Measurements from ENCODE around the gene IPO11. TPM values are rescaled to one million over a fixed set of nuclear protein-coding genes. Genes with fewer than 3 reads are reported as not detected.
"Not testable (repeated sequence)": the region's sequence is repeated elsewhere in the genome, so short reads cannot be mapped to it uniquely, and the experiment has no call there.

IPO11 gene
- total RNA-seq, 2 donors from 2014 or later, result 30.2 to 62.2 TPM

DNA sequence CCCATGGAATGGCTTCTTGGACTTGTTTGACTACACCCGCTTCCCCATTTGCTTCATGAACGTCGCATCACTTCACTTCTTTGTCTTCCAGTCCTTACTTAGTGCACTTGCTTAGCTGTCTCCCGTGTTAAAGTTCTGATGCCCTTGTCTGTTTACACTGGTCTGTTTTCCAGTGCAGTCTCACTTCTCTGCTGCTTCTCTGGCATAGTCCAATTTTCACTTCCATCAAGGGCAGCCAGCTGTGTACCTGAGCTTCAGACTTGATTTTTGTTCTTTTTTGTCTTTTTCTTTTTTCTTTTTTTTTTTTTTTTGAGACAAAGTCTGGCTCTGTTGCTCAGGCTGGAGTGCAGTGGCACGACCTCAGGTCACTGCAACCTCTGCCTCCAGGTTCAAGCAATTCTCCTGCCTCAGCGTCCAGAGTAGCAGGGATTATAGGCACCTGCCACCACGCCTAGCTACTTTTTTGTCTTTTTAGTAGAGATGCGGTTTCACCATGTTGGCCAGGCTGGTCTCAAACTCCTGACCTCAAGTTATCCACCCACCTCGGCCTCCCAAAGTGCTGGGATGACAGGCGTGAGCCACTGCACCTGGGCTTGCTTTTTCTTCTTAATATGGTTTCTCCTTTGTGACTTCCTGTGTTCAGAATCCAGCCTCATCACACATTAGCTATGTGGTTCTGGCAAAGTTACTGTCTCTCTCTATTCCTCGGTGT lies 241.5 kb downstream of the IPO11 start:
- H3K36me3 Mint-ChIP-seq (ENCODE audit: low read depth), result no peaks in the 10 kb centered on the region
- no peak overlapping the region for H3K27ac Mint-ChIP-seq
- no peak for ATAC-seq (replicated peaks)

DNA sequence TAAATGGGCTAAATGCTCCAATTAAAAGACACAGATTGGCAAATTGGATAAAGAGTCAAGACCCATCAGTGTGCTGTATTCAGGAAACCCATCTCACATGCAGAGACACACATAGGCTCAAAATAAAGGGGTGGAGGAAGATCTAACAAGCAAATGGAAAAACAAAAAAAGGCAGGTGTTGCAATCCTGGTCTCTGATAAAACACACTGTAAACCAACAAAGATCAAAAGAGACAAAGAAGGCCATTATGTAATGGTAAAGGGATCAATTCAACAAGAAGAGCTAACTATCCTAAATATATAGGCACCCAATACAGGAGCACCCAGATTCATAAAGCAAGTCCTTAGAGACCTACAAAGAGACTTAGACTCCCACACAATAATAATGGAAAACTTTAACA lies 245.2 kb downstream of the IPO11 start:
- H3K4me1 Mint-ChIP-seq; H3K27ac Mint-ChIP-seq; H3K4me3 Mint-ChIP-seq; H3K9me3 Mint-ChIP-seq; H3K27me3 Mint-ChIP-seq; H3K36me3 Mint-ChIP-seq (ENCODE audit: low read depth); ATAC-seq (replicated peaks): not testable (repeated sequence)

More for the DNA sequence above, 241.5 kb downstream of the IPO11 start:
- H3K4me1 Mint-ChIP-seq, result no peaks in the 10 kb centered on the region
- peaks cover 3% of the 10 kb centered on the region for H3K27me3 Mint-ChIP-seq
- no peak overlapping the region for H3K4me3 Mint-ChIP-seq
- H3K9me3 Mint-ChIP-seq, result peaks cover 8% of the 10 kb centered on the region

DNA sequence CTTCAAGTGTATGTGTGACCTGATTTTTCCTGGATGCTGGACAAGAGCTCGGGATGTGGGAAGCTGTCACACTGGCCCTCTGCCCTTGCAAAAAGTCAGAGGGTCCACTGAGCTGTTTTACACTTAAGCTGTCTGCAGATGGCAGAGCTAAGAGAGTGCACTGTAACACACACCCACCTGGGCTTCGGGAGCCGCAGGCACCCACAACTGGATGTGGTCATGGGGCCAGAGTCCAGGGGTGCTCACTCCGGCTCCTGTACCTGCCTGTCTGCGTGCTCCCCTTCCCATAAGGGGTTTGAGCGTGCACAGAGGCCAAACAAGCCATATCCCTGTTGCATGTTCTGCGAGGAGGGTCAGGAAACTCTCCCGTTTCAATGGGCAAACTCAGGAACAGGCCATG lies 248.6 kb downstream of the IPO11 start:
- H3K27me3 Mint-ChIP-seq, result no peaks in the 10 kb centered on the region
- ATAC-seq (replicated peaks), result no peak
- H3K36me3 Mint-ChIP-seq (ENCODE audit: low read depth), result no peaks in the 10 kb centered on the region
- no peaks in the 10 kb centered on the region for H3K4me1 Mint-ChIP-seq
- no peak overlapping the region for H3K4me3 Mint-ChIP-seq
- H3K27ac Mint-ChIP-seq, result no peak overlapping the region
- peaks cover 8% of the 10 kb centered on the region for H3K9me3 Mint-ChIP-seq

DNA sequence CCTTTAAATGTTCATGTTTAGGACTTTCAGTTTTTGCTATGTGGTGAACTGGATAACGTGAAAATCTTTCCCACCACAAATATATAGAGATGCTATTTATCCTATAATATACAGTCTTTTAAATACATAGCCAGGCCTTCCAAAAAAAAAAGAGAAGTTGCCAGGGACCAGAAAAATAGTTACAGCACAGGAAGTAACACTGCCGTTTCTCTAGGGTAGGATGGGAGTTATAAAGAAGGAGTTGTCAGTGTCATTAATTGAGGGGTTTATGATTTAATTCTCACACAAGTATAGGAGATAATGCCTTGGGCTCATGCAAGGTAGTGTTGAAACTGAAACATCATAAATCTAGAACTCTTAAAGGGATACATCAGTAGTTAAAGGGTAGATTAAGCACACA lies 250.0 kb downstream of the IPO11 start:
- Mint-ChIP-seq H3K4me3 (no peak overlapping the region), H3K36me3 (ENCODE audit: low read depth) (no peaks in the 10 kb centered on the region), H3K27me3 (no peaks in the 10 kb centered on the region), H3K4me1 (no peaks in the 10 kb centered on the region), H3K27ac (no peak overlapping the region), H3K9me3 (peaks cover 8% of the 10 kb centered on the region)
- ATAC-seq (replicated peaks), result no peak

DNA sequence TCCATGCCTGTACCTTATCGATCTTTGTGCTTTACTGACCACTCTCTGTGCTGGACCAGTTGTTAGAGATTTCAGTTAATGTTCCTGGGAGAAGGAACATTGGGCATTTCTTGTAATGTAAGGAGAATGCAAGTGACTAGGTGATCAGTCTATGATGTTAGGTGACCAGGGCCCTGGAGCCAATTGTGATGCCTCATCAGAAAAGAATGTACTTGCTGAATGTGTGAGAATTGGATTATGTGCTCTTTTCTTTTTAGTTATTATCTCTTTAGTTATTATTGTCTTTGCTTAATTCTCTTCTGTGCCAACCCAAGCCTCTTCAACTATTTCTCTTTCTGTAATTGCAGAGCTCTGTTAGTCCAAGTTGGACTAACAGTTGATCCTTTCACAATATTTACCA lies 258.9 kb downstream of the IPO11 start:
- Mint-ChIP-seq H3K27me3 (no peaks in the 10 kb centered on the region), H3K9me3 (no peaks in the 10 kb centered on the region), H3K4me1 (no peaks in the 10 kb centered on the region), H3K27ac (no peak overlapping the region), H3K36me3 (ENCODE audit: low read depth) (no peaks in the 10 kb centered on the region), H3K4me3 (no peak overlapping the region)
- no peak for ATAC-seq (replicated peaks)

DNA sequence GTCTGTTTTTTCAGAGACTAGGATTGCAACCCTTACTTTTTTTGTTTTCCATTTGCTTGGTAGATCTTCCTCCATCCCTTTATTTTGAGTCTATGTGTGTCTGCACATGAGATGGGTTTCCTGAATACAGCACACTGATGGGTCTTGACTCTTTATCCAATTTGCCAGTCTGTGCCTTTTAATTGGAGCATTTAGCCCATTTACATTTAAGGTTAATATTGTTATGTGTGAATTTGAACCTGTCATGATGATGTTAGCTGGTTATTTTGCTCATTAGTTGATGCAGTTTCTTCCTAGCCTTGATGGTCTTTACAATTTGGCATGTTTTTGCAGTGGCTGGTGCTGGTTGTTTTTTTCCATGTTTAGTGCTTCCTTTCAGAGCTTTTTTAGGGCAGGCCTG lies 264.0 kb downstream of the IPO11 start:
- H3K4me1 Mint-ChIP-seq; ATAC-seq (replicated peaks); H3K27ac Mint-ChIP-seq; H3K27me3 Mint-ChIP-seq; H3K36me3 Mint-ChIP-seq (ENCODE audit: low read depth); H3K4me3 Mint-ChIP-seq; H3K9me3 Mint-ChIP-seq: not testable (repeated sequence)

Other genes with a start within 250 kb of the IPO11 start
- 100 to 1,000 TPM; 243 to 283 TPM for gene KIF2A, start 106.6 kb upstream of the IPO11 start, total RNA-seq
- gene DIMT1, start 8.9 kb upstream of the IPO11 start, total RNA-seq, result 10 to 100 TPM; 33.7 to 45.9 TPM
- gene LRRC70, start 166.1 kb downstream of the IPO11 start, total RNA-seq, result 1 to 10 TPM; 1.1 to 2.5 TPM

All from activated T-helper 17 cell treated with anti-CD3 and anti-CD28 coated beads, Interleukin-2, amount 50 U/mL, for 72 hours (primary cell).